BLaER1 (cell line): ENCODE results near the gene PEF1.

ENCODE experiments used
- H3K27ac ChIP-seq: shearing (Covaris generic); formaldehyde crosslinking; 2 replicates; pipeline ENCODE4 v1.8.1; 2022
- H3K27me3 ChIP-seq: shearing (Covaris generic); formaldehyde crosslinking; 2 replicates; pipeline ENCODE4 v1.8.1; 2022
- H3K36me3 ChIP-seq: shearing (Covaris generic); formaldehyde crosslinking; 2 replicates; pipeline ENCODE4 v1.8.1; 2022
- H3K4me1 ChIP-seq: shearing (Covaris generic); formaldehyde crosslinking; 2 replicates; pipeline ENCODE4 v1.8.1; 2022
- H3K4me2 ChIP-seq: shearing (Covaris generic); formaldehyde crosslinking; 2 replicates; pipeline ENCODE4 v1.8.1; 2022
- H3K4me3 ChIP-seq: shearing (Covaris generic); formaldehyde crosslinking; 2 replicates; pipeline ENCODE4 v1.8.1; 2022
- H3K9ac ChIP-seq: shearing (Covaris generic); formaldehyde crosslinking; 2 replicates; pipeline ENCODE4 v1.8.1; 2022
- H3K9me3 ChIP-seq: shearing (Covaris generic); formaldehyde crosslinking; 2 replicates; pipeline ENCODE4 v1.8.1; 2022
- H4K20me1 ChIP-seq: shearing (Covaris generic); formaldehyde crosslinking; 2 replicates; pipeline ENCODE4 v1.8.1; 2022
- Cebpa-rat ChIP-seq: shearing (Covaris generic); IDR thresholded peaks from 2 replicates; pipeline ENCODE4 v1.8.1; 2022

PEF1 gene

DNA sequence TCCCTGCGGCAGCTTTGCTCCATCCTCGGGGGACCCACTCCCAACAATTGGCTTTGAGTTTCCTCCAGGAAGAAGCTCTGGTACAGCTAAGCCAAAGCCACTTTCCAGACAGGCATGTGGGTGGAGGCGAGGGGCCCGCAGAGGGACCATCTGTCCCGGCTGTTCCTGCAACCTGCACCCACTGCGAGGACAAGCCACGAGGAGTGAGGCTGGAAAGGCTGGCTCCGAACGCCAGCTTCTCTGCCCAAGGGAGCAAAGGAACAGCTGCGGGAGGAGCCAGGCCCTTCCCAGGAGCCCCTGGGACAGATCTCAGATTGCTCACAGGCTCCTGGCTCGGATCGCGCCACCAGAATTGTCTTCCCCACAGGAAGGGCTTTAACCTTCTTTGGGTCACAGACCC is 28.3 kb upstream of the PEF1 start:
- H3K9me3 ChIP-seq = no peaks in the 10 kb centered on the region
- TF ChIP-seq Cebpa-rat = no peak
- no peaks in the 10 kb centered on the region for H3K36me3 ChIP-seq
- peaks cover 29% of the 10 kb centered on the region for H3K27me3 ChIP-seq
- H3K4me2 ChIP-seq = no peak overlapping the region
- H3K4me1 ChIP-seq = peaks cover 33% of the 10 kb centered on the region
- no peak overlapping the region for H3K4me3 ChIP-seq
- no peaks in the 10 kb centered on the region for H4K20me1 ChIP-seq
- no peak overlapping the region for H3K27ac ChIP-seq
- H3K9ac ChIP-seq = no peak overlapping the region

DNA sequence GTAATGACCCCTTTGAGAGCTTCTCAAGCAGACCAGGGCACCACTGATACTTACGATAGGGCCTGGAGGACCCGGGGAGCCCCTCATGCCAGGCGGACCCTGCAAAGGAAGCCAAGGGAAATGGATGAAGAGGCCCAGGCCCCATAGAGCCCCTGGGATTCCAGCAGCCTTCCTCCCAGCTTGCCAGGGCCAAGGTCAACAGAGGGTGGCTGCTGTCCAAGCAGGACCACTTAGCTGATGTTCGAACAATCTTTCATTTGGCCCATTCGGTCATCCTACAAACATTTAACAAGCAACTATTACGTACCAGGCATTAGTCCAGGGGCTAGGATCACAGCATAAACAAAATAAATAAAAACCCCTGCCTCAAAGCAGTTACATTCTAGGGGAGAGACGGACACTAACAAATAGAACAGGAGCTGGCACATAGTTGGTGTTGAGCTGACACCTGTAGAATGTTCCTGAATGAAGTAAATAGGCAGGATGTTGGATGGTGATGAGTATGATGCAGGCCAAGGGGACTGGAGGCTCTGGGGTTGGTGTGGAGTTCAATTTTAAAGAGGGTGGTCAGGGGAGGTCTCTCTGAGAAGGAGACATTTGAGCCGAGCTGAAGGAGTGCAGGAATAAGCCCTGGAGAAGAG is 27.0 kb upstream of the PEF1 start:
- Histone ChIP-seq H3K27ac (no peak overlapping the region), H3K4me3 (no peak overlapping the region), H3K27me3 (peaks cover 29% of the 10 kb centered on the region), H3K9me3 (no peaks in the 10 kb centered on the region), H3K9ac (no peak overlapping the region), H4K20me1 (no peaks in the 10 kb centered on the region), H3K36me3 (no peaks in the 10 kb centered on the region), H3K4me2 (peak overlapping the region; percentile 67; the same call in 1 of the 2 replicates), H3K4me1 (peaks cover 42% of the 10 kb centered on the region)
- TF ChIP-seq Cebpa-rat = no peak

DNA sequence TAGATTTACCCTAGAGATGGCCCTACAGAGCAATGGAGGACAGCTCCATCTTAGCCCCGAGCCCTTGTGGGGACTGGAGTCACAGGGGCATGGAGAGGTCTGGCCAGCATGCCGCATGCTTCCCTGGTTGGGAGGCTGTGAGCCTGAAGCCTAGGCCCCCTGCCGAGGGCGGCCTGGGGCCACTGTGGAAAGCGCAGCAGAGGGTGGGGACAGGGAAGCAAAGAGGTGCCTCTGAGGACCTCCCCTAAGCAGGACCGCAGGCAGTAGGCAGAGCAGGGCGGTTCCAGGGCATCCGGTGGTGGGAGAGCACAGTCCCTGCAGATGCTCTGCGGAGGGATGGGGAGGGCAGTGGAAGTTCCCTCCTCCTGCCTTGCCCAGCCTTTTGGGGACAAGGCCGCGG is 26.5 kb upstream of the PEF1 start:
- Histone ChIP-seq H3K27ac (no peak overlapping the region), H3K9ac (no peak overlapping the region), H3K36me3 (no peaks in the 10 kb centered on the region), H3K4me2 (peak overlapping the region; percentile 67), H3K4me3 (no peak overlapping the region), H3K27me3 (peaks cover 29% of the 10 kb centered on the region), H3K4me1 (peaks cover 47% of the 10 kb centered on the region), H4K20me1 (no peaks in the 10 kb centered on the region), H3K9me3 (no peaks in the 10 kb centered on the region)
- TF ChIP-seq Cebpa-rat = no peak

DNA sequence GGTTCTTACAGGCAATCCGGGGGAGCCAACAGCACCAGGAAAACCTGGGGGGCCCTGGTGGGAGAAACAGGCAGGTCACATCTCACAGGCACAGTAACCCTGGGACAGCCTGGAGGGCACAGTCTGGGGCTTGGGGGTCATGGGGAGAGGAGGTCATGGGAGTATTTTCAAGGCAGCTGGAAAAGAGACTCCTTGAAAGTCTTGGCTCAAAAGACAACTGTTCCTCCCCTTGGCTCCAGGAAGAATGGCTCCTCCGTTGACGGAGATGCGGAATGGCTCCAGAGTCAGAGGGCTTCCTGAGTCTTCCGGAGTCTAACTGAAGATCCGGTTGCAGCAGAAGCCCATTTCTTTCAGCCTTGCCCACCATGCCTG is 25.9 kb upstream of the PEF1 start:
- Histone ChIP-seq H3K9ac (no peak overlapping the region), H3K4me3 (no peak overlapping the region), H3K4me2 (peak overlapping the region; percentile 67), H3K9me3 (no peaks in the 10 kb centered on the region), H3K36me3 (no peaks in the 10 kb centered on the region), H3K4me1 (peaks cover 53% of the 10 kb centered on the region), H3K27ac (no peak overlapping the region), H3K27me3 (peaks cover 29% of the 10 kb centered on the region), H4K20me1 (no peaks in the 10 kb centered on the region)
- no peak for TF ChIP-seq Cebpa-rat

DNA sequence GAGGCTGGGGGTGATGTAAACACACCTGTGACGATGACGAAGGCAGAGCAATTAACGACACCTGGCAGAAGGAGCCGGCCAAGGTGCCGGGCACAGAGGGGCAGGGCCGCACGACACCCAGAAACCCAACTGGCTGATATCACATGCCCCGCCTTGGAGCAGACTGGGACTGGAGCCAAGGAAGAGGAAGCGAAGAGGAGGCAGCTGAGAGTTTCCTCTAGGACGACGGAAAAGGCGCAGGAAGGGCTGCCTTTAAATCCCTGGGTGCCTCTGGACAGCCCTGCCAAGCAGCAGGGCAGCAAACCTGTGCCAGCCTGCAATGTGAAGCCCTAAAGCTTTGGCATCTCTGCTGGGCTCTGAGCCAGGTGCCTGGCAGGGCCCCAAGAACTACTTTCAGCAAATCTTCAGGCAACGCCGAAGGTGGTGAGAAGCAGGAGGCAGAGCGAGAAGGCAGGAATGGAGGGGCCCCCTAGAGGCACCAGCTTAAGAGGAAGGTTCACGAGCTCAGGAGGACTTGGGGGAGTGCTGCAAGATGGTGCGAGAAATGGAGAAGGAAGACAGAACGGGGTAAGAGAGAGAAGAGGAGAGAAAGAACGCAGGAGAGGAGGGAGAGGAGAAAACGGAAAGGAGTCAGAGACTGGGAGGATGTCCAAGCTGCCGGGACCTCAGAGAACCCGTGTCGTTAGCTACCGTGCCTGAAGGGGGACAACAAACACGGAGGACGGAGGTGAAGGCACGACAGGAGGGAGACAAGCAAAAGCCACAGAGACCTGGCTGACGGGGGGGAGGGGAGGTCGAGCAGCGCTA is 25.3 kb upstream of the PEF1 start:
- Histone ChIP-seq H3K4me1 (peaks cover 59% of the 10 kb centered on the region), H3K9me3 (no peaks in the 10 kb centered on the region), H3K4me3 (no peak overlapping the region), H3K27ac (no peak overlapping the region), H3K4me2 (peak overlapping the region; percentile 67), H3K27me3 (peaks cover 29% of the 10 kb centered on the region), H3K36me3 (no peaks in the 10 kb centered on the region), H4K20me1 (no peaks in the 10 kb centered on the region), H3K9ac (no peak overlapping the region)
- no peak for TF ChIP-seq Cebpa-rat

DNA sequence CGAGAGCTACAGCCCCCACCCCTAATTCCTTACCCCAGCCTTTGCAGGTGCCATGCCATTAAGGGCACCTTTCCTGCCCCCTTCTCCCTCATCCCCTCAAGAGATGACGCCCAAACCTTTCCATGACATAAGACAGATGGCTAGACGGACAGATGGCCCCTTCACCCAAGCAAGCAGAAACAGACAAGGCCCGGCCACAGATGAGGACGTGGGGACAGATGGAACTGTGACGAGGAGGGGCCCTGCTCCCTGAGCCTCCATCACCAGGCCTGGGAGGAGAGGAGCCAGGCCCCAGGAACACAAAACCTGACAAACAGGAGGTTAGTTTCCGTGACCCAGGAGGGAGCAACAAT is 24.7 kb upstream of the PEF1 start:
- no peaks in the 10 kb centered on the region for H3K36me3 ChIP-seq
- H3K9ac ChIP-seq = no peak overlapping the region
- TF ChIP-seq Cebpa-rat = no peak
- H3K4me2 ChIP-seq = peak overlapping the region; percentile 67
- no peak overlapping the region for H3K27ac ChIP-seq
- no peaks in the 10 kb centered on the region for H3K9me3 ChIP-seq
- H3K27me3 ChIP-seq = peaks cover 29% of the 10 kb centered on the region
- no peaks in the 10 kb centered on the region for H4K20me1 ChIP-seq
- H3K4me1 ChIP-seq = peaks cover 65% of the 10 kb centered on the region
- no peak overlapping the region for H3K4me3 ChIP-seq

DNA sequence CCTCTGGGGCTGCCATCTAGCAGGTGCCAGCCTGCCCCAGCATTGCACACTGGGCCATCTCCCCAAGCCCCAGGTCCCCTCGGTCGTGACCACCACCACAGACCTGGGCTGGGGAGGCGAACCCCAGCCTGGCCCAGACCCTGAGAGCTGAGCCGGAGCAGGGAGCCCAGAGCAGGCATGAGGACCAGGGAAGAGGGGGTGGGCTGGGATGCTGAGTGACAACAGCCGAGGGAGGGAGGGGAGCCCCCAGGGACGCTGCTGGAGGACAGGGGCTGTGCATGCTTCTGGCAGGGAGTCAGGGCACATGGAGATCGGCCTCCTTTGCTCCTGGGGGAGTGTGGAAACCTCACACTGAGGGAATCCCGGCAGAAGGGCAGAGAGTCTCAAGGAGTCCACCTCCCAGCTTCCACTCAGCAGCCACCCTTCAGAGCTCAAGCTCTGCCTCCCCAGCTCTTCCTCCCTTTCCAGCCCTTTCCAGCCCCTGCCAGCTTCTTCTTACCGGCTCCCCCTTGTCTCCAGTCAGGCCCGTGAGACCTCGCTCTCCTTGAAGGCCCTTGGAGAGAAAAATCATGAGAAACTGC is 23.7 kb upstream of the PEF1 start:
- Histone ChIP-seq H3K4me3 (no peak overlapping the region), H3K36me3 (no peaks in the 10 kb centered on the region), H3K9ac (no peak overlapping the region), H4K20me1 (no peaks in the 10 kb centered on the region), H3K27ac (no peak overlapping the region), H3K9me3 (no peaks in the 10 kb centered on the region), H3K4me1 (peaks cover 75% of the 10 kb centered on the region), H3K4me2 (no peak overlapping the region), H3K27me3 (peaks cover 29% of the 10 kb centered on the region)
- TF ChIP-seq Cebpa-rat = no peak

DNA sequence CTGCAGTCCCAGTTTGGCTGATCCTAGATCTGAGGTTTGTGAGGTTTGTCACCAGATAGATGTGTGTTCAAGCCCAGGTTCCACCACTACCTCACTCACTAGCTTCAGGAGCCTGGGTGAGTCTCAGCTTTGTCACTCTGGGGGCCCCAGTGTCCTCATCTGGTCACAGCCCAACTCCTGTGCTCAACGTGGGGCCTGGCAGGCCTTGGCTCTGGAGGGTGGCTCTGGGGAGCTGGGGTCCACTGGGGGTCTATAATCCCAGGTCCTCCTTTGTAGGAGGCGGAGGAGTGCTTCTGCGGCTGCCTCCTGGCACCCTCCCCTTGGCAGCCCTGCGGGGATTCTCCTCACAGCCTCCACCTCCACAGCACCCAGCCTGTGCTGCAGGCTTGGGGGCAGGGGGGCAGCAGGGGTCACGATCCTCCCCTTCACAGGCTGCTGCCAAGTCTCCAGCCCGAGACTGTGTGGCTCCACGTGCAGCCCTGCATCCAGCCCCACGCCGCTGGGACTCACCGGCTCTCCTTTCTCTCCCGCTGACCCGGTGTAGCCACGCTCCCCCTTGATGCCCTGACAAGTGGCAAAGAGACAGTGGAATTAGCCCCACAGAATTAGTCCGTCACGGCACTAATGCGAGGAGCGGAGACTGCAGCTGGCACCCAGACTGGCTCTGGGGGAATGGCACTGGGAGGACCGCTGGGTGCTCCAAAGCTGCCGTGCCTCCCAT is 22.5 kb upstream of the PEF1 start:
- H3K9ac ChIP-seq = 0 out of 2 replicates have a peak overlapping the region, but pooled peaks have one; percentile 25
- no peaks in the 10 kb centered on the region for H4K20me1 ChIP-seq
- TF ChIP-seq Cebpa-rat = no peak
- no peak overlapping the region for H3K4me3 ChIP-seq
- H3K27ac ChIP-seq = no peak overlapping the region
- H3K4me1 ChIP-seq = peaks cover 87% of the 10 kb centered on the region
- peaks cover 29% of the 10 kb centered on the region for H3K27me3 ChIP-seq
- no peaks in the 10 kb centered on the region for H3K36me3 ChIP-seq
- no peaks in the 10 kb centered on the region for H3K9me3 ChIP-seq
- peak overlapping the region; percentile 72 for H3K4me2 ChIP-seq

DNA sequence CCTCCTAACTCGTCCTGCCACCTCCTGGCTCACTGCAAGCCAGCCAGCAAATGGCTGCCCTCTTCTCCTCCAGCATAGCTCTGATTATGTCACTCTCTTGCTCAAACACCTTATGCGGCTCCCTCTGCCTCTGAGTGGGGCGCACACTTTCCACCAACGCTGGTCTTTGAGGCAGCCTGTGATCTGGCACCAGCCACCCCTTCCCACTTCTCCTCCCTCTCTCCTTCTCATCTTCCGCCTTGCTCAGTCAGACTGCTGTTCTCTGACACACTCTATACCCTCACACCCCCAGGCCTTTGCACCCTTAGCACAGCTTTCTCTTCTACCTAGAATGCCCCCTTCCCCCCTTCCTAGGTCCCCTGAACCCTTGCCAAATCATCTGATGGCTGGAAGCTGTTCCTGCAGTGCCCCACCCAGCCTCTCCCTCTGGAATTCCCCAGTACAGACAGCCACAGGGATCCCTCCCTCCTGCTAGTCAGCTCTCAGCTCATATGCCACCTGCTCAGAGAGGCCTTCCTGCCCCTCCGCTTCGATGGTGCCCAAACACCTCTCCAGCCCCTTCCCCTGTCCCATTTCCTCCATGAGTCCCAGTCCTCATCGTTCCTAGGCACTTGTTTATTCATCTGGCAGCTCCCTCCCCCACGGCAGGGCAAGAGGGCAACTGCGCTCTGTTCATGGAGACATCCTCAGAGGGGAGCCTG is 21.7 kb upstream of the PEF1 start:
- Histone ChIP-seq H3K27ac (no peak overlapping the region), H3K36me3 (no peaks in the 10 kb centered on the region), H3K9me3 (no peaks in the 10 kb centered on the region), H3K4me1 (peaks cover 93% of the 10 kb centered on the region), H3K27me3 (peaks cover 26% of the 10 kb centered on the region), H3K9ac (no peak overlapping the region), H3K4me3 (no peak overlapping the region), H3K4me2 (peak overlapping the region; percentile 72), H4K20me1 (no peaks in the 10 kb centered on the region)
- no peak for TF ChIP-seq Cebpa-rat
